ENCODE data around the gene MYOF.
"Not testable (repeated sequence)": the region's sequence is repeated elsewhere in the genome, so short reads cannot be mapped to it uniquely, and the experiment has no call there.

Gene MYOF

GRCh38 chr10:93422118-93422517 is 60.0 kb downstream of the MYOF start:
- CTCF ChIA-PET, result no interaction called here

DNA sequence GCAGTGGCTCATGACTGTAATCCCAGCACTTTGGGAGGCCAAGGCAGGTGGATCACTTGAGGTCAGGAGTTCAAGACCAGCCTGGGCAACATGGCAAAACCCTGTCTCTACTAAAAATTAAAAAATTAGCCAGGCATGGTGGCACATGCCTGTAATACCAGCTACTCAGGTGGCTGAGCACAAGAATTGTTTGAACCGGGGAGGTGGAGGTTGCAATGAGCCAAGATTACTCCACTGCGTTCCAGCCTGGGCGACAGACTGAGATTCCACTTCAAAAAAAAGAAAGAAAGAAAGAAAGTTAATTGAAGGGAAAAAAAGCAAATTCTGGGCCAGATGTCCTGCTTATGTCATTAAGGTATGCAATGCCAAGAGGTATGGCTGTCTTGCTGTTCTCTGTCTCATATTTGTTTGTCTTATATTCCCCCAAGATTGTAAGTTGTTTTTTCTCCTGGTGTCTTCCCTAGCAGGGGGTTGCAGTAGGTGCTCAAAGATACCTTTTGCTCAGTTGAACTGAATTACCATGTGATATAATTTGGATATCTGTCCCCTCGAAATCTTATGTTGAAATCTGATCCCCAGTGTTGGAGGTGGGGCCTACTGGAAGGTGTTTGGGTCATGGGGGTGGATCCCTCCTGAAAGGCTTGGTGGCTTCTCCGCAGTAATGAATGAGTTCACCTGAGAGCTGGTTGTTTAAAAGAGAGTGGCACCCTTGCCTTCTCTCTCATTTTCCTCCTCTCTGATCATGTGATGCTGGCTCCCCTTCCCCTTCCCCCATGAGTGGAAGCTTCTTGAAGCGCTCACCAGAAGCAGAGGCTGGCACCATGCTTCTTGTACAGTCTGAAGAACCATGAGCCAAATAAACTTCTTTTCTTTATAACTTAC is 60.9 kb downstream of the MYOF start:
- POLR2A ChIA-PET, result no interaction called here
- TF ChIP-seq, protein P1, sequence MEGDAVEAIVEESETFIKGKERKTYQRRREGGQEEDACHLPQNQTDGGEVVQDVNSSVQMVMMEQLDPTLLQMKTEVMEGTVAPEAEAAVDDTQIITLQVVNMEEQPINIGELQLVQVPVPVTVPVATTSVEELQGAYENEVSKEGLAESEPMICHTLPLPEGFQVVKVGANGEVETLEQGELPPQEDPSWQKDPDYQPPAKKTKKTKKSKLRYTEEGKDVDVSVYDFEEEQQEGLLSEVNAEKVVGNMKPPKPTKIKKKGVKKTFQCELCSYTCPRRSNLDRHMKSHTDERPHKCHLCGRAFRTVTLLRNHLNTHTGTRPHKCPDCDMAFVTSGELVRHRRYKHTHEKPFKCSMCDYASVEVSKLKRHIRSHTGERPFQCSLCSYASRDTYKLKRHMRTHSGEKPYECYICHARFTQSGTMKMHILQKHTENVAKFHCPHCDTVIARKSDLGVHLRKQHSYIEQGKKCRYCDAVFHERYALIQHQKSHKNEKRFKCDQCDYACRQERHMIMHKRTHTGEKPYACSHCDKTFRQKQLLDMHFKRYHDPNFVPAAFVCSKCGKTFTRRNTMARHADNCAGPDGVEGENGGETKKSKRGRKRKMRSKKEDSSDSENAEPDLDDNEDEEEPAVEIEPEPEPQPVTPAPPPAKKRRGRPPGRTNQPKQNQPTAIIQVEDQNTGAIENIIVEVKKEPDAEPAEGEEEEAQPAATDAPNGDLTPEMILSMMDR (IDR thresholded peaks at IDR 0.05; ENCODE audit: control extremely low read depth, extremely low read depth, low read depth, missing control alignments), result no peak
- no peak for DNase-seq (ENCODE audit: extremely low spot score)
- CTCF ChIA-PET, result interaction anchor here (1.6 to 2.1 kb wide), 2 partner anchors 12 to 45 kb away, joined by 4 to 10 read pairs; no protein-coding TSS in a partner anchor

More at GRCh38 chr10:93422118-93422517, 60.0 kb downstream of the MYOF start:
- POLR2A ChIA-PET, result no interaction called here
- TF ChIP-seq, protein P1 (IDR thresholded peaks at IDR 0.05; ENCODE audit: control extremely low read depth, extremely low read depth, low read depth, missing control alignments), result no peak
- DNase-seq (ENCODE audit: extremely low spot score), result no peak

GRCh38 chr10:93420091-93420490 is 62.0 kb downstream of the MYOF start:
- POLR2A ChIA-PET, result no interaction called here
- TF ChIP-seq, protein P1 (IDR thresholded peaks at IDR 0.05; ENCODE audit: control extremely low read depth, extremely low read depth, low read depth, missing control alignments), result no peak
- CTCF ChIA-PET, result interaction anchor here (1.6 to 2.1 kb wide), 2 partner anchors 11 to 44 kb away, joined by 4 to 10 read pairs; no protein-coding TSS in a partner anchor
- DNase-seq (ENCODE audit: extremely low spot score), result no peak

- DNase-seq (ENCODE audit: extremely low spot score); POLR2A ChIA-PET: not testable (repeated sequence)
- CTCF ChIA-PET, result interaction anchor here (2.1 kb wide), 1 partner anchor 42 kb away, joined by 10 read pairs; no protein-coding TSS in a partner anchor
Observed at GRCh38 chr10:93419016-93419415, 63.1 kb downstream of the MYOF start.

- DNase-seq (ENCODE audit: extremely low spot score), result no peak
- ChIA-PET POLR2A (no interaction called here), CTCF (interaction anchor here (1.0 to 1.6 kb wide), 3 partner anchors 10 to 42 kb away, joined by 4 to 7 read pairs (median 5); no protein-coding TSS in a partner anchor)
- TF ChIP-seq, protein P1 (IDR thresholded peaks at IDR 0.05; ENCODE audit: control extremely low read depth, extremely low read depth, low read depth, missing control alignments), result no peak
Observed at GRCh38 chr10:93417921-93418320, 64.2 kb downstream of the MYOF start.

DNA sequence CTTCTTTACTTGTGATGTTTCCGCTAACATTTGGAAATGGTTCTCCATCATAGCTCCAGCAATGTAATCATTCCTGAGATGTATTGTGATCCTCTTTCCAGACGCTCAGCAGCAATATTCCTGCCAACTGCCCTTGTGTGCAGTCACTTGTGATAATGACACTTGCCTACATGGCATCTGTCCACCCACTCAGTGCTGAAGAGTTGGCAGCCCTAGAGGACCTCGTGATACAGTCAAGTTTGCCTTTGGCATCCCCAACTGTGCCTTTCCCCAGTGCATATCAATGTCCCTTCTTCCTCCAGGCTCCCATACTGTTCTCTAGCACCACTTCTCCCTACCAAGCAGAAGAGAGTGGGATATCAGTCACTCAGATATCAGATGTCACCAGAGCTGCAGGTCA is 64.9 kb downstream of the MYOF start:
- DNase-seq (ENCODE audit: extremely low spot score), result no peak
- CTCF ChIA-PET, result interaction anchor here (1.0 to 1.6 kb wide), 3 partner anchors 10 to 41 kb away, joined by 4 to 7 read pairs (median 5); no protein-coding TSS in a partner anchor
- TF ChIP-seq, protein P1 (IDR thresholded peaks at IDR 0.05; ENCODE audit: control extremely low read depth, extremely low read depth, low read depth, missing control alignments), result no peak

GRCh38 chr10:93416824-93417223 is 65.3 kb downstream of the MYOF start:
- TF ChIP-seq, protein P1 (IDR thresholded peaks at IDR 0.05; ENCODE audit: control extremely low read depth, extremely low read depth, low read depth, missing control alignments), result no peak
- DNase-seq (ENCODE audit: extremely low spot score), result no peak
- ChIA-PET POLR2A (no interaction called here), CTCF (interaction anchor here (1.6 kb wide), 1 partner anchor 12 kb away, joined by 4 read pairs; no protein-coding TSS in a partner anchor)

More for the DNA sequence above, 64.9 kb downstream of the MYOF start:
- POLR2A ChIA-PET, result no interaction called here

Measured in GM10248 (cell line).